ENCODE measurements around the gene NPHP4. TPM values are rescaled to one million over a fixed set of nuclear protein-coding genes. Genes with fewer than 3 reads are reported as not detected.
"Not testable (repeated sequence)": the region's sequence is repeated elsewhere in the genome, so short reads cannot be mapped to it uniquely, and the experiment has no call there.

The NPHP4 gene
- polyA plus RNA-seq, 1 of the 3 experiments (the other 2 are of a cell fraction) = 7.0 TPM

- no peak overlapping the region for H2AFZ ChIP-seq (ENCODE audit: low read depth)
- H3K36me3 ChIP-seq (replicated peaks in 1 of 2; ENCODE audit: control insufficient read depth in 1 of 2, insufficient read depth in 2 of 2, low read length in 1 of 2) = peaks cover 0 to 6% of the 10 kb centered on the region in 2 experiments
- no peak for TF ChIP-seq CTCF (IDR thresholded peaks at IDR 0.05)
- no peak for TF ChIP-seq TCF12 (IDR thresholded peaks at IDR 0.05)
- no peak for TF ChIP-seq NRF1 (IDR thresholded peaks at IDR 0.05; ENCODE audit: low read depth, low read length)
- TF ChIP-seq, protein P1, sequence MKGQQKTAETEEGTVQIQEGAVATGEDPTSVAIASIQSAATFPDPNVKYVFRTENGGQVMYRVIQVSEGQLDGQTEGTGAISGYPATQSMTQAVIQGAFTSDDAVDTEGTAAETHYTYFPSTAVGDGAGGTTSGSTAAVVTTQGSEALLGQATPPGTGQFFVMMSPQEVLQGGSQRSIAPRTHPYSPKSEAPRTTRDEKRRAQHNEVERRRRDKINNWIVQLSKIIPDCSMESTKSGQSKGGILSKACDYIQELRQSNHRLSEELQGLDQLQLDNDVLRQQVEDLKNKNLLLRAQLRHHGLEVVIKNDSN (IDR thresholded peaks at IDR 0.05; ENCODE audit: borderline replicate concordance, low read depth) = no peak
- no peak for TF ChIP-seq CHD2 (IDR thresholded peaks at IDR 0.05; ENCODE audit: low read length, partially characterized antibody)
- no peak for TF ChIP-seq GATA2 (CRISPR knock-in tag; IDR thresholded peaks at IDR 0.05)
- no peak for TF ChIP-seq JUND (IDR thresholded peaks at IDR 0.05)
- TF ChIP-seq MAX (IDR thresholded peaks at IDR 0.05; ENCODE audit: low read depth) = no peak
- TF ChIP-seq POLR2AphosphoS5 (IDR thresholded peaks at IDR 0.05; ENCODE audit: low read depth, low read length) = no peak
- H3K4me1 ChIP-seq (ENCODE audit: control insufficient read depth in 1 of 2, insufficient read depth in 2 of 2, low read depth in 1 of 2, low read length in 1 of 2) = no peaks in the 10 kb centered on the region; a peak in 1 of 4 replicates
- no peak overlapping the region for H3K9ac ChIP-seq
- H3K79me2 ChIP-seq (ENCODE audit: insufficient read depth) = no peaks in the 10 kb centered on the region
- no peaks in the 10 kb centered on the region for H3K9me2 ChIP-seq
- H3K9me3 ChIP-seq = no peaks in the 10 kb centered on the region
- DNase-seq = no peak
- no peak overlapping the region for H3K27ac ChIP-seq (ENCODE audit: low read depth in 2 of 2, low read length in 1 of 2)
- CTCF ChIA-PET = interaction anchor here (1.5 to 2.1 kb wide), 3 partner anchors 17 to 38 kb away, joined by 3 to 7 read pairs (median 4); no protein-coding TSS in a partner anchor
- no peaks in the 10 kb centered on the region for H3F3A ChIP-seq (replicated peaks; ENCODE audit: insufficient read depth)
- H3K4me2 ChIP-seq = no peak overlapping the region
- WGBS (ENCODE audit: low lambda C conversion rate) = 94% methylated on average over 30 of the region's 30 CpGs
- no peaks in the 10 kb centered on the region for H4K20me1 ChIP-seq (ENCODE audit: insufficient read depth)
- no peaks in the 10 kb centered on the region for H3K27me3 ChIP-seq (ENCODE audit: insufficient read depth)
- POLR2A ChIA-PET = no interaction called here
- H3K4me3 ChIP-seq (ENCODE audit: low read depth in 2 of 2, low read length in 1 of 2) = no peak overlapping the region
Measured at GRCh38 chr1:5895446-5896406, 96.5 kb downstream of the NPHP4 start.

DNA sequence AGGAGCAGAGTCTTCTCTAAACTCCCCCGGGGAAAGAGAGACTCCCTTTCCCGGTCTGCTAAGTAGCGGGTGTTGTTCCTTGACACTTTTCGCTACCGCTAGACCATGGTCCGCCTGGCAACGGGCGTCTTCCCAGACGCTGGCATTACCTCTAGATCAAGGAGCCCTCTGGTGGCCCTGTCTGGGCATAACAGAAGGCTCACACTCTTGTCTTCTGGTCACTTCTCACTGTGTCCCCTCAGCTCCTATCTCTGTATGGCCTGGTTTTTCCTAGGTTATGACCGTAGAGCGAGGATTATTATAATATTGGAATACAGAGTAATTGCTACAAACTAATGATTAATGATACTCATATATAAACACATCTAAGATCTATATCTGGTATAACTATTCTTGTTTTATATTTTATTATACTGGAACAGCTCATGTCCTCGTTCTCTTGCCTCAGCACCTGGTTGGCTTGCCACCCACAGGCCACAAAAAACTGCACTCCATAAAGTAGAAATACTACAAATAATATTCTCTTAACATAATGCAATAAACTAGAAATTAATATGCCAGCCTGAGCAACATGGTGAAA is 98.4 kb downstream of the NPHP4 start:
- H3K36me3 ChIP-seq (replicated peaks in 1 of 2; ENCODE audit: control insufficient read depth in 1 of 2, insufficient read depth in 2 of 2, low read length in 1 of 2); H3K9me2 ChIP-seq; H3K27me3 ChIP-seq (ENCODE audit: insufficient read depth); H3K9me3 ChIP-seq; H3F3A ChIP-seq (replicated peaks; ENCODE audit: insufficient read depth); POLR2A ChIA-PET; H2AFZ ChIP-seq (ENCODE audit: low read depth); H3K79me2 ChIP-seq (ENCODE audit: insufficient read depth); H3K4me2 ChIP-seq; H3K27ac ChIP-seq (ENCODE audit: low read depth in 2 of 2, low read length in 1 of 2); H3K9ac ChIP-seq; DNase-seq; H3K4me1 ChIP-seq (ENCODE audit: control insufficient read depth in 1 of 2, insufficient read depth in 2 of 2, low read depth in 1 of 2, low read length in 1 of 2); H4K20me1 ChIP-seq (ENCODE audit: insufficient read depth); H3K4me3 ChIP-seq (ENCODE audit: low read depth in 2 of 2, low read length in 1 of 2): not testable (repeated sequence)
- TF ChIP-seq RAD21 (IDR thresholded peaks at IDR 0.05; ENCODE audit: low read length) (peak; percentile 12; the same call in 1 of the 2 replicates), CTCF (IDR thresholded peaks at IDR 0.05) (peak; percentile 36; the same call in 1 of the 2 replicates)
- WGBS (ENCODE audit: low lambda C conversion rate) = 84% methylated on average over 12 of the region's 12 CpGs
- CTCF ChIA-PET = interaction anchor here (1.1 to 2.2 kb wide), 2 partner anchors 13 to 20 kb away, joined by 3 to 6 read pairs; no protein-coding TSS in a partner anchor
